MM.1S (cell line): Measurements from ENCODE around the gene OVCA2.

ENCODE experiments used
- DNase-seq: peaks from one replicate; pipeline ENCODE4 v3.0.0-alpha.2; 2015
- H2AFZ ChIP-seq: fragments of 300-600 bp; sonication (generic); 2 replicates; pipeline ENCODE4 v1.6.0; 2016; ENCODE audit warnings: antibody characterized with exemption, low read length
- H3F3A ChIP-seq: fragments of 300-600 bp; sonication (generic); 2 replicates; pipeline ENCODE4 v1.6.1; 2016; ENCODE audit warnings: mild to moderate bottlenecking, antibody characterized with exemption, low read length, moderate library complexity, mixed read lengths; ENCODE audit not compliant: insufficient read depth
- H3K27ac ChIP-seq: fragments of 300-600 bp; sonication (generic); 2 replicates; pipeline ENCODE4 v1.5.1; 2016; ENCODE audit warnings: mild to moderate bottlenecking, low read length
- H3K27me3 ChIP-seq: fragments of 300-600 bp; sonication (generic); replicated peaks from 2 replicates; pipeline ENCODE4 v1.6.0; 2016; ENCODE audit warnings: low read length; ENCODE audit not compliant: insufficient read depth
- H3K36me3 ChIP-seq: fragments of 300-600 bp; sonication (generic); replicated peaks from 2 replicates; pipeline ENCODE4 v1.6.1; 2016; ENCODE audit warnings: mild to moderate bottlenecking, low read length, mixed read lengths; ENCODE audit not compliant: insufficient read depth
- H3K4me1 ChIP-seq: fragments of 300-600 bp; sonication (generic); 2 replicates; pipeline ENCODE4 v1.6.1; 2016; ENCODE audit warnings: low read length, mixed read lengths
- H3K4me2 ChIP-seq: fragments of 300-600 bp; sonication (generic); 2 replicates; pipeline ENCODE4 v1.6.0; 2016; ENCODE audit warnings: low read depth, low read length
- H3K4me3 ChIP-seq: fragments of 300-600 bp; sonication (generic); 2 replicates; pipeline ENCODE4 v1.5.1; 2016; ENCODE audit warnings: low read length, mixed read lengths
- H3K79me2 ChIP-seq: fragments of 300-600 bp; sonication (generic); 2 replicates; pipeline ENCODE4 v1.6.1; 2016; ENCODE audit warnings: mixed run types, low read length, mixed read lengths
- H3K9ac ChIP-seq: fragments of 300-600 bp; sonication (generic); 2 replicates; pipeline ENCODE4 v1.6.1; 2016; ENCODE audit warnings: low read length, mixed read lengths
- H3K9me2 ChIP-seq: fragments of 300-600 bp; sonication (generic); replicated peaks from 2 replicates; pipeline ENCODE4 v1.6.1; 2016; ENCODE audit warnings: mild to moderate bottlenecking, low read length, mixed read lengths; ENCODE audit not compliant: insufficient read depth
- H3K9me3 ChIP-seq: fragments of 300-600 bp; sonication (generic); replicated peaks from 2 replicates; pipeline ENCODE4 v1.6.1; 2016; ENCODE audit warnings: mild to moderate bottlenecking, low read length, mixed read lengths; ENCODE audit not compliant: insufficient read depth
- H4K20me1 ChIP-seq: fragments of 300-600 bp; sonication (generic); 2 replicates; pipeline ENCODE4 v1.6.1; 2016; ENCODE audit warnings: mild to moderate bottlenecking, low read length, moderate library complexity, mixed read lengths; ENCODE audit not compliant: insufficient read depth
- CTCF ChIP-seq: fragments of 300-600 bp; sonication (generic); IDR thresholded peaks from 2 replicates; pipeline ENCODE4 v1.5.1; 2016; ENCODE audit warnings: antibody characterized with exemption, low read length, mixed read lengths
- EZH2 ChIP-seq: fragments of 300-600 bp; sonication (generic); optimal IDR thresholded peaks from 2 replicates; pipeline ENCODE3; 2017; ENCODE audit warnings: low read depth, mild to moderate bottlenecking, antibody characterized with exemption, low read length, mixed read lengths
- EZH2phosphoT487 ChIP-seq: fragments of 300-600 bp; sonication (generic); IDR thresholded peaks from 2 replicates; pipeline ENCODE4 v1.6.1; 2018; ENCODE audit warnings: antibody characterized with exemption, low read length

OVCA2 gene

GRCh38 chr17:2034806-2035540 lies 6.8 kb upstream of the OVCA2 start:
- DNase-seq: no peak
- H3K9ac ChIP-seq: no peak overlapping the region
- no peaks in the 10 kb centered on the region for H3F3A ChIP-seq
- peaks cover 22% of the 10 kb centered on the region for H3K79me2 ChIP-seq
- TF ChIP-seq CTCF (no peak), EZH2phosphoT487 (no peak), EZH2 (no peak)
- no peak overlapping the region for H3K27ac ChIP-seq
- no peaks in the 10 kb centered on the region for H4K20me1 ChIP-seq
- H3K9me2 ChIP-seq: no peaks in the 10 kb centered on the region
- 0 out of 2 replicates have a peak, but pooled peaks cover 5% of the 10 kb centered on the region for H3K4me1 ChIP-seq
- no peaks in the 10 kb centered on the region for H3K36me3 ChIP-seq
- H3K27me3 ChIP-seq: no peaks in the 10 kb centered on the region
- H3K9me3 ChIP-seq: no peaks in the 10 kb centered on the region
- H3K4me3 ChIP-seq: no peak overlapping the region
- no peak overlapping the region for H2AFZ ChIP-seq
- no peak overlapping the region for H3K4me2 ChIP-seq

GRCh38 chr17:2035541-2036488 lies 6.0 kb upstream of the OVCA2 start:
- Histone ChIP-seq H2AFZ (no peak overlapping the region), H3F3A (no peaks in the 10 kb centered on the region), H3K36me3 (no peaks in the 10 kb centered on the region), H3K9ac (no peak overlapping the region), H3K9me3 (no peaks in the 10 kb centered on the region), H3K4me1 (0 out of 2 replicates have a peak, but pooled peaks cover 4% of the 10 kb centered on the region), H4K20me1 (no peaks in the 10 kb centered on the region), H3K9me2 (no peaks in the 10 kb centered on the region), H3K27me3 (no peaks in the 10 kb centered on the region), H3K27ac (no peak overlapping the region), H3K79me2 (peaks cover 14% of the 10 kb centered on the region), H3K4me3 (no peak overlapping the region), H3K4me2 (no peak overlapping the region)
- no peak for DNase-seq
- TF ChIP-seq EZH2phosphoT487: no peak
- TF ChIP-seq EZH2: no peak
- no peak for TF ChIP-seq CTCF

- H3K9me2 ChIP-seq: no peaks in the 10 kb centered on the region
- H3F3A ChIP-seq: no peaks in the 10 kb centered on the region
- no peak overlapping the region for H3K9ac ChIP-seq
- no peaks in the 10 kb centered on the region for H4K20me1 ChIP-seq
- H3K27ac ChIP-seq: no peak overlapping the region
- TF ChIP-seq EZH2 (no peak), EZH2phosphoT487 (no peak), CTCF (no peak)
- H3K4me2 ChIP-seq: no peak overlapping the region
- H3K9me3 ChIP-seq: no peaks in the 10 kb centered on the region
- no peak overlapping the region for H2AFZ ChIP-seq
- H3K36me3 ChIP-seq: no peaks in the 10 kb centered on the region
- no peaks in the 10 kb centered on the region for H3K27me3 ChIP-seq
- H3K4me3 ChIP-seq: no peak overlapping the region
- peaks cover 2% of the 10 kb centered on the region for H3K79me2 ChIP-seq
- peaks cover 4% of the 10 kb centered on the region; the same call in 1 of the 2 replicates for H3K4me1 ChIP-seq
- no peak for DNase-seq
Measured at GRCh38 chr17:2037155-2037554, 4.7 kb upstream of the OVCA2 start.
